Left ventricle myocardium inferior (tissue), 1 donor: ENCODE measurements around the gene C11orf21. TPM values are rescaled to one million over a fixed set of nuclear protein-coding genes. Genes with fewer than 3 reads are reported as not detected.

Experiments
- DNase-seq: peaks from one replicate; pipeline ENCODE4 v3.0.0-alpha.2; 2020
- H3K27ac ChIP-seq: fragments of 200-600 bp; replicated peaks from 2 replicates; pipeline ENCODE4 v1.8.0; 2021
- H3K27me3 ChIP-seq: fragments of 200-600 bp; 2 replicates; pipeline ENCODE4 v1.8.0; 2021; ENCODE audit warnings: low read depth
- H3K36me3 ChIP-seq: fragments of 200-600 bp; 2 replicates; pipeline ENCODE4 v1.8.0; 2021
- H3K4me1 ChIP-seq: fragments of 200-600 bp; 2 replicates; pipeline ENCODE4 v1.8.0; 2021
- H3K4me3 ChIP-seq: fragments of 200-600 bp; 2 replicates; pipeline ENCODE4 v1.8.0; 2021; ENCODE audit warnings: mild to moderate bottlenecking, moderate library complexity
- H3K9me3 ChIP-seq: fragments of 200-600 bp; replicated peaks from 2 replicates; pipeline ENCODE4 v1.8.0; 2021
- CTCF ChIP-seq: fragments of 200-600 bp; IDR thresholded peaks from 2 replicates; pipeline ENCODE4 v1.8.0; 2021; ENCODE audit warnings: antibody characterized with exemption, mild to moderate bottlenecking, borderline replicate concordance
- intact Hi-C: fragments of 100-400 bp; cut with micrococcal nuclease; formaldehyde crosslinking; loops from one replicate; pipeline ENCODE4 v1.11.0; 2022
- total RNA-seq: library from RNA; stranded (reverse); fragmentation: NEBNext Ultra II Directional; extraction: Animal tissue kit (Norgen Biotek cat#: 25700); gene quantifications from one replicate; pipeline ENCODE4 v1.2.1, GENCODE V29; 2021
- donor health status: DM: no; HTN: yes; CAD: no; lungs with severe emphysema.

The C11orf21 gene
- total RNA-seq, 1 donor from 2014 or later, result 36.0 TPM

- Histone ChIP-seq H3K36me3 (no peaks in the 10 kb centered on the region), H3K9me3 (no peaks in the 10 kb centered on the region), H3K4me1 (peaks cover 39% of the 10 kb centered on the region), H3K27ac (no peak overlapping the region), H3K27me3 (no peaks in the 10 kb centered on the region), H3K4me3 (no peak overlapping the region)
- TF ChIP-seq CTCF, result no peak
- intact Hi-C loops, result loop anchor here (10.0 kb wide), 1 partner anchor 102 kb away; no protein-coding TSS in a partner anchor
- DNase-seq, result no peak
Observed at GRCh38 chr11:2296913-2297622, 4.7 kb downstream of the C11orf21 start.

GRCh38 chr11:2295971-2296912 is 5.5 kb downstream of the C11orf21 start:
- Histone ChIP-seq H3K27me3 (no peaks in the 10 kb centered on the region), H3K4me3 (no peak overlapping the region), H3K9me3 (no peaks in the 10 kb centered on the region), H3K4me1 (peaks cover 39% of the 10 kb centered on the region), H3K27ac (no peak overlapping the region), H3K36me3 (no peaks in the 10 kb centered on the region)
- no peak for TF ChIP-seq CTCF
- DNase-seq, result no peak
- intact Hi-C loops, result loop anchor here (10.0 kb wide), 1 partner anchor 101 kb away; no protein-coding TSS in a partner anchor

GRCh38 chr11:2294926-2295290 is 6.8 kb downstream of the C11orf21 start:
- TF ChIP-seq CTCF, result no peak
- Histone ChIP-seq H3K4me1 (peaks cover 32% of the 10 kb centered on the region), H3K27me3 (peaks cover 8% of the 10 kb centered on the region), H3K4me3 (no peak overlapping the region), H3K36me3 (no peaks in the 10 kb centered on the region), H3K27ac (no peak overlapping the region), H3K9me3 (no peaks in the 10 kb centered on the region)
- no peak for DNase-seq
- intact Hi-C loops, result loop anchor here (10.0 kb wide), 1 partner anchor 100 kb away; no protein-coding TSS in a partner anchor

GRCh38 chr11:2293984-2294925 is 7.5 kb downstream of the C11orf21 start:
- no peak for TF ChIP-seq CTCF
- DNase-seq, result no peak
- intact Hi-C loops, result loop anchor here (10.0 kb wide), 1 partner anchor 99 kb away; no protein-coding TSS in a partner anchor
- Histone ChIP-seq H3K4me1 (peaks cover 26% of the 10 kb centered on the region), H3K36me3 (no peaks in the 10 kb centered on the region), H3K27me3 (peaks cover 9% of the 10 kb centered on the region), H3K4me3 (no peak overlapping the region), H3K9me3 (no peaks in the 10 kb centered on the region), H3K27ac (no peak overlapping the region)
